CD4-positive, CD25-positive, alpha-beta regulatory T cell (primary cell): ENCODE results near the gene APOLD1. TPM values are rescaled to one million over a fixed set of nuclear protein-coding genes. Genes with fewer than 3 reads are reported as not detected.

Experiments used
- ATAC-seq, 2 donors: fragments of 150-1000 bp; cut with Tn5 transposase; one replicate each; pipeline ENCODE4 v1.10.0; 2021; ENCODE audit warnings: low read depth in 2 of 2, moderate number of reproducible peaks in 2 of 2, moderate library complexity in 1 of 2
- DNase-seq, 3 donors: peaks; one replicate each; pipeline versions ENCODE4 v3.0.0 to v3.0.0-alpha.2; 2012 to 2022; ENCODE audit warnings: mixed read lengths in 1 of 3
- H3K27ac ChIP-seq: one replicate; pipeline ENCODE4 v1.7.0; 2013; ENCODE audit warnings: mild to moderate bottlenecking, low read length; ENCODE audit not compliant: insufficient read depth, poor library complexity, severe bottlenecking
- H3K27me3 ChIP-seq: one replicate; pipeline ENCODE4 v1.7.0; 2013; ENCODE audit warnings: low read length; ENCODE audit not compliant: control insufficient read depth, insufficient read depth
- H3K36me3 ChIP-seq: one replicate; pipeline ENCODE4 v1.7.0; 2013; ENCODE audit warnings: mild to moderate bottlenecking, low read length, moderate library complexity; ENCODE audit not compliant: control insufficient read depth, insufficient read depth
- H3K4me1 ChIP-seq: 2 replicates; pipeline ENCODE4 v1.7.0; 2013; ENCODE audit warnings: mild to moderate bottlenecking, low read length; ENCODE audit not compliant: insufficient read depth, control insufficient read depth, poor library complexity, severe bottlenecking
- H3K4me3 ChIP-seq: one replicate; pipeline ENCODE4 v1.7.0; 2013; ENCODE audit warnings: low read depth, mild to moderate bottlenecking, low read length, moderate library complexity
- H3K9me3 ChIP-seq, 2 experiments: 1 replicate in 1 of 2; 2 replicates in 1 of 2; pipeline ENCODE4 v1.7.0; 2013; ENCODE audit warnings: low read length in 2 of 2, mild to moderate bottlenecking in 1 of 2, moderate library complexity in 1 of 2; ENCODE audit not compliant: control insufficient read depth in 2 of 2
- H3K27ac Mint-ChIP-seq, 3 donors: one replicate each; pipeline ENCODE4 v1.8.0; 2020 to 2022; ENCODE audit warnings: mild to moderate bottlenecking in 3 of 3, mixed read lengths in 3 of 3, moderate library complexity in 2 of 3
- H3K27me3 Mint-ChIP-seq: one replicate; pipeline ENCODE4 v1.8.0; 2022; ENCODE audit warnings: mild to moderate bottlenecking, mixed read lengths
- H3K36me3 Mint-ChIP-seq: one replicate; pipeline ENCODE4 v1.8.0; 2020; ENCODE audit warnings: mixed read lengths
- H3K4me1 Mint-ChIP-seq, 4 donors: one replicate each; pipeline ENCODE4 v1.8.0; 2020 to 2022; ENCODE audit warnings: mixed read lengths in 4 of 4, mild to moderate bottlenecking in 1 of 4
- H3K4me3 Mint-ChIP-seq, 4 donors: one replicate each; pipeline ENCODE4 v1.8.0; 2020 to 2022; ENCODE audit warnings: mild to moderate bottlenecking in 4 of 4, mixed read lengths in 4 of 4, moderate library complexity in 3 of 4
- H3K9me3 Mint-ChIP-seq, 7 donors: one replicate each; pipeline ENCODE4 v1.8.0; 2020 to 2022; ENCODE audit warnings: mixed read lengths in 7 of 7, mild to moderate bottlenecking in 3 of 7, moderate library complexity in 2 of 7
- polyA plus RNA-seq, 4 donors: library from polyadenylated mRNA; unstranded; fragments of 300-500 nt; fragmentation: Illumina TruSeq; gene quantifications; one replicate each; pipeline ENCODE4 v1.2.3, GENCODE V29; 2021
- total RNA-seq: library from RNA; stranded (reverse); gene quantifications from one replicate; pipeline ENCODE4 v1.2.3, GENCODE V29; 2022

The APOLD1 gene
- total and polyA plus RNA-seq, 5 donors from 2014 or later, result 1.9 to 3.9 (median 2.8) TPM

DNA sequence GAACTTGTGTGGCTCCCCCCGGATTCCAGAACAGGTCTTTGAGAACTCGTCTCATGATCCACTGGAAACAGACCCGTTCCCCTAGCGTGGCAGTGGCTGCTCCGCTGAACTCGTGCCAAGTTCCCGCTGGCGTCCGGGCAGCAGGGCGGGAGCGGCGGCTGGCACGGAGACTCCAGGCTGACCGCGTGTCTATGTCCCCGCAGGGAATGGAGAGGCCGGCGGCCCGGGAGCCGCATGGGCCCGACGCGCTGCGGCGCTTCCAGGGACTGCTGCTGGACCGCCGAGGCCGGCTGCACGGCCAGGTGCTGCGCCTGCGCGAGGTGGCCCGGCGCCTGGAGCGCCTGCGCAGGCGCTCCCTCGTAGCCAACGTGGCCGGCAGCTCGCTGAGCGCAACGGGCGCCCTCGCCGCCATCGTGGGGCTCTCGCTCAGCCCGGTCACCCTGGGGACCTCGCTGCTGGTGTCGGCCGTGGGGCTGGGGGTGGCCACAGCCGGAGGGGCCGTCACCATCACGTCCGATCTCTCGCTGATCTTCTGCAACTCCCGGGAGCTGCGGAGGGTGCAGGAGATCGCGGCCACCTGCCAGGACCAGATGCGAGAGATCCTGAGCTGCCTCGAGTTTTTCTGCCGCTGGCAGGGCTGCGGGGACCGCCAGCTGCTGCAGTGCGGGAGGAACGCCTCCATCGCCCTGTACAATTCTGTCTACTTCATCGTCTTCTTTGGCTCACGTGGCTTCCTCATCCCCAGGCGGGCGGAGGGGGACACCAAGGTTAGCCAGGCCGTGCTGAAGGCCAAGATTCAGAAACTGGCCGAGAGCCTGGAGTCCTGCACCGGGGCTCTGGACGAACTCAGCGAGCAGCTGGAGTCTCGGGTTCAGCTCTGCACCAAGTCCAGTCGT lies 1.5 kb downstream of the APOLD1 start:
- Histone ChIP-seq H3K27me3 (no peaks in the 10 kb centered on the region), H3K4me3 (peak overlapping the region; percentile 85), H3K27ac (peak overlapping the region; percentile 74), H3K36me3 (no peaks in the 10 kb centered on the region), H3K9me3 (no peaks in the 10 kb centered on the region), H3K4me1 (peaks cover 23% of the 10 kb centered on the region)
- peak; percentile 83 to 88 for ATAC-seq
- Mint-ChIP-seq H3K27ac (peak overlapping the region; percentile 79 to 89 (median 84)), H3K36me3 (no peaks in the 10 kb centered on the region), H3K9me3 (no peaks in the 10 kb centered on the region), H3K4me3 (peak overlapping the region; percentile 82 to 89 (median 86)), H3K4me1 (peaks cover 8 to 33% (median 13%) of the 10 kb centered on the region in 4 donors), H3K27me3 (no peaks in the 10 kb centered on the region)
- DNase-seq, result peak; percentile 68 to 83 (median 73)

- no peak for DNase-seq
- Histone ChIP-seq H3K4me3 (no peak overlapping the region), H3K27ac (no peak overlapping the region), H3K27me3 (no peaks in the 10 kb centered on the region), H3K4me1 (peaks cover 23% of the 10 kb centered on the region), H3K36me3 (no peaks in the 10 kb centered on the region), H3K9me3 (no peaks in the 10 kb centered on the region)
- no peak for ATAC-seq
- Mint-ChIP-seq H3K27me3 (no peaks in the 10 kb centered on the region), H3K4me3 (peak overlapping the region; percentile 82 to 89 (median 88)), H3K36me3 (no peaks in the 10 kb centered on the region), H3K4me1 (peaks cover 8 to 33% (median 13%) of the 10 kb centered on the region in 4 donors), H3K27ac (peak overlapping the region; percentile 86 to 95 (median 89)), H3K9me3 (no peaks in the 10 kb centered on the region)
These were observed 2.7 kb downstream of the APOLD1 start for GRCh38 chr12:12788131-12788530.

GRCh38 chr12:12788675-12789368 lies 3.4 kb downstream of the APOLD1 start:
- Histone ChIP-seq H3K36me3 (no peaks in the 10 kb centered on the region), H3K4me3 (peak overlapping the region; percentile 33), H3K27me3 (no peaks in the 10 kb centered on the region), H3K9me3 (no peaks in the 10 kb centered on the region), H3K4me1 (peaks cover 23% of the 10 kb centered on the region), H3K27ac (no peak overlapping the region)
- Mint-ChIP-seq H3K36me3 (no peaks in the 10 kb centered on the region), H3K27me3 (no peaks in the 10 kb centered on the region), H3K27ac (peak overlapping the region; percentile 70 to 95 (median 89)), H3K9me3 (no peaks in the 10 kb centered on the region), H3K4me1 (peaks cover 8 to 33% (median 13%) of the 10 kb centered on the region in 4 donors), H3K4me3 (peak overlapping the region; percentile 82 to 89 (median 88))
- DNase-seq (peak; percentile 49 to 87 (median 72)), ATAC-seq (peak; percentile 61 to 62)

GRCh38 chr12:12790956-12791355 lies 5.5 kb downstream of the APOLD1 start:
- no peak overlapping the region for H3K4me3 ChIP-seq
- H3K27ac Mint-ChIP-seq, result no peak overlapping the region
- H3K4me1 Mint-ChIP-seq, result peaks cover 6 to 22% (median 9%) of the 10 kb centered on the region in 4 donors
- H3K27ac ChIP-seq, result no peak overlapping the region
- H3K27me3 Mint-ChIP-seq, result no peaks in the 10 kb centered on the region
- DNase-seq, result no peak
- no peaks in the 10 kb centered on the region for H3K9me3 Mint-ChIP-seq
- H3K4me1 ChIP-seq, result peaks cover 23% of the 10 kb centered on the region
- no peak for ATAC-seq
- H3K36me3 ChIP-seq, result no peaks in the 10 kb centered on the region
- no peak overlapping the region for H3K4me3 Mint-ChIP-seq
- no peaks in the 10 kb centered on the region for H3K9me3 ChIP-seq
- H3K27me3 ChIP-seq, result no peaks in the 10 kb centered on the region
- H3K36me3 Mint-ChIP-seq, result no peaks in the 10 kb centered on the region

GRCh38 chr12:12791756-12792369 lies 6.4 kb downstream of the APOLD1 start:
- Histone ChIP-seq H3K27me3 (no peaks in the 10 kb centered on the region), H3K36me3 (no peaks in the 10 kb centered on the region), H3K9me3 (no peaks in the 10 kb centered on the region), H3K4me3 (no peak overlapping the region), H3K27ac (no peak overlapping the region), H3K4me1 (peaks cover 17% of the 10 kb centered on the region)
- ATAC-seq (no peak), DNase-seq (no peak)
- H3K27me3 Mint-ChIP-seq, result no peaks in the 10 kb centered on the region
- H3K36me3 Mint-ChIP-seq, result no peaks in the 10 kb centered on the region
- H3K4me3 Mint-ChIP-seq, result no peak overlapping the region
- H3K4me1 Mint-ChIP-seq, result peaks cover 4 to 19% (median 6%) of the 10 kb centered on the region in 4 donors
- no peaks in the 10 kb centered on the region for H3K9me3 Mint-ChIP-seq
- H3K27ac Mint-ChIP-seq, result no peak overlapping the region

GRCh38 chr12:12792421-12792820 lies 7.0 kb downstream of the APOLD1 start:
- DNase-seq (no peak), ATAC-seq (no peak)
- Mint-ChIP-seq H3K4me3 (no peak overlapping the region), H3K9me3 (no peaks in the 10 kb centered on the region), H3K27ac (no peak overlapping the region), H3K4me1 (peaks cover 4 to 16% (median 6%) of the 10 kb centered on the region in 4 donors), H3K36me3 (peaks cover 1% of the 10 kb centered on the region), H3K27me3 (no peaks in the 10 kb centered on the region)
- Histone ChIP-seq H3K27me3 (no peaks in the 10 kb centered on the region), H3K36me3 (no peaks in the 10 kb centered on the region), H3K4me3 (no peak overlapping the region), H3K9me3 (no peaks in the 10 kb centered on the region), H3K27ac (no peak overlapping the region), H3K4me1 (peaks cover 12% of the 10 kb centered on the region)

- Histone ChIP-seq H3K9me3 (no peaks in the 10 kb centered on the region), H3K4me1 (no peaks in the 10 kb centered on the region), H3K36me3 (no peaks in the 10 kb centered on the region), H3K27me3 (no peaks in the 10 kb centered on the region), H3K4me3 (no peak overlapping the region), H3K27ac (no peak overlapping the region)
- no peak for ATAC-seq
- Mint-ChIP-seq H3K4me1 (peaks cover 0 to 6% (median 2%) of the 10 kb centered on the region in 4 donors), H3K4me3 (no peak overlapping the region), H3K9me3 (no peaks in the 10 kb centered on the region), H3K36me3 (peaks cover 6% of the 10 kb centered on the region), H3K27ac (no peak overlapping the region), H3K27me3 (no peaks in the 10 kb centered on the region)
- no peak for DNase-seq
These were observed 9.2 kb downstream of the APOLD1 start for GRCh38 chr12:12794686-12795085.
